A549 (cell line): ENCODE results near the gene JAZF1. TPM values are rescaled to one million over a fixed set of nuclear protein-coding genes. Genes with fewer than 3 reads are reported as not detected.

Source experiments
- ATAC-seq, 2 experiments: fragments of 200-7000 bp in 1 of 2; fragments of >200 bp in 1 of 2; cut with Nextera tagmentation in 1 of 2; cut with Tn5 transposase in 1 of 2; 3 replicates each; pipeline versions ENCODE4 v1.8.0 to v1.9.1; 2018 to 2020; ENCODE audit warnings: mild to moderate bottlenecking in 1 of 2, moderate library complexity in 1 of 2
- CTCF ChIA-PET: fragments of 300-600 bp; sonication (Branson Sonifier 250); formaldehyde crosslinking; extraction: SDS; loops from one replicate; lab custom pipeline; 2021; ENCODE audit warnings: antibody characterized with exemption, inconsistent platforms; lab: Yijun Ruan, JAX
- POLR2A ChIA-PET: fragments of 350-600 bp; formaldehyde crosslinking; extraction: SDS; loops from one replicate; lab custom pipeline; 2021; ENCODE audit warnings: antibody characterized with exemption, inconsistent platforms; lab: Yijun Ruan, JAX
- DNase-seq, 2 experiments: peaks; one replicate each; pipeline versions ENCODE4 v3.0.0 to v3.0.0-alpha.2; 2011 to 2016; ENCODE audit warnings: low read depth in 1 of 2, low spot score in 1 of 2
- FAIRE-seq: peaks from 2 replicates; lab custom pipeline; 2011; peaks lifted over from hg19 to GRCh38; lab: Jason Lieb, UNC
- H3K27ac ChIP-seq, 2 experiments: fragments of >200 bp; sonication (Bioruptor Twin); formaldehyde crosslinking; 3 replicates each; pipeline ENCODE4 v1.5.1; 2016 to 2017
- H3K4me1 ChIP-seq: fragments of >200 bp; sonication (Bioruptor Twin); formaldehyde crosslinking; 3 replicates; pipeline ENCODE4 v1.6.1; 2016
- H3K4me2 ChIP-seq: fragments of >200 bp; sonication (Bioruptor Twin); formaldehyde crosslinking; 3 replicates; pipeline ENCODE4 v1.6.1; 2016
- H3K4me3 ChIP-seq: fragments of >200 bp; sonication (Bioruptor Twin); formaldehyde crosslinking; 3 replicates; pipeline ENCODE4 v1.5.1; 2016
- H3K9me3 ChIP-seq: fragments of >200 bp; sonication (Bioruptor Twin); formaldehyde crosslinking; 3 replicates; pipeline ENCODE4 v1.6.1; 2016
- BHLHE40 ChIP-seq: IDR thresholded peaks from 2 replicates; pipeline ENCODE4 v1.6.1; 2012; ENCODE audit warnings: low read depth, low read length, inconsistent platforms
- CBX8 ChIP-seq: fragments of 200-600 bp; sonication (generic); IDR thresholded peaks from 2 replicates; pipeline ENCODE4 v1.6.1; 2016
- EHF ChIP-seq: fragments of 250-450 bp; sonication (Bioruptor Pico); IDR thresholded peaks from 2 replicates; pipeline ENCODE4 v1.5.0; 2020; ENCODE audit warnings: mild to moderate bottlenecking
- EHMT2 ChIP-seq: fragments of 200-600 bp; sonication (generic); IDR thresholded peaks from 2 replicates; pipeline ENCODE4 v1.6.1; 2016; ENCODE audit warnings: antibody characterized with exemption, low read depth, mild to moderate bottlenecking, moderate library complexity
- ELK1 ChIP-seq: fragments of 150-350 bp; IDR thresholded peaks from 2 replicates; pipeline ENCODE4 v1.6.1; 2014; ENCODE audit warnings: low read depth, mild to moderate bottlenecking, low read length
- FOSB ChIP-seq: fragments of 250-450 bp; sonication (Bioruptor Pico); IDR thresholded peaks from 2 replicates; pipeline ENCODE4 v1.5.0; 2020; ENCODE audit warnings: mild to moderate bottlenecking, moderate library complexity
- FOSL2 ChIP-seq, 2 experiments: fragments of 450-650 bp in 1 of 2; fragments of >200 bp in 1 of 2; sonication (Bioruptor Twin) in 1 of 2; formaldehyde crosslinking; IDR thresholded peaks; 2 replicates each; pipeline versions ENCODE4 v1.5.0 to v1.6.1; 2016 to 2020; ENCODE audit warnings: mild to moderate bottlenecking in 1 of 2, moderate library complexity in 1 of 2
- HOXA7 ChIP-seq: fragments of 250-450 bp; sonication (Bioruptor Pico); IDR thresholded peaks from 2 replicates; pipeline ENCODE4 v1.5.0; 2020; ENCODE audit warnings: mild to moderate bottlenecking, moderate library complexity
- HOXB13 ChIP-seq: fragments of 250-450 bp; sonication (Bioruptor Pico); IDR thresholded peaks from 2 replicates; pipeline ENCODE4 v1.5.0; 2020; ENCODE audit warnings: low read depth, mild to moderate bottlenecking, moderate library complexity
- HOXB5 ChIP-seq: fragments of 250-450 bp; sonication (Bioruptor Pico); IDR thresholded peaks from 2 replicates; pipeline ENCODE4 v1.5.0; 2020; ENCODE audit warnings: mild to moderate bottlenecking, moderate library complexity
- MAFK ChIP-seq: fragments of 450-650 bp; IDR thresholded peaks from 2 replicates; pipeline ENCODE4 v1.6.1; 2014; ENCODE audit not compliant: partially characterized antibody
- NR3C1 ChIP-seq: fragments of >200 bp; sonication (Bioruptor Twin); formaldehyde crosslinking; IDR thresholded peaks from 3 replicates; pipeline ENCODE4 v1.6.1; 2017
- POLR2AphosphoS2 ChIP-seq: conservative IDR thresholded peaks from 2 replicates; pipeline ENCODE4 v1.6.1; 2012; ENCODE audit warnings: low read length, improper control_type of control experiment, inconsistent platforms
- RAD21 ChIP-seq, 2 experiments: fragments of >200 bp in 1 of 2; sonication (Bioruptor Twin) in 1 of 2; formaldehyde crosslinking in 1 of 2; IDR thresholded peaks in 1 of 2; conservative IDR thresholded peaks in 1 of 2; 2 replicates in 1 of 2; 3 replicates in 1 of 2; pipeline ENCODE4 v1.6.1; 2012 to 2018; ENCODE audit warnings: inconsistent platforms in 1 of 2
- RCOR1 ChIP-seq: fragments of 150-350 bp; IDR thresholded peaks from 2 replicates; pipeline ENCODE4 v1.6.1; 2014; ENCODE audit warnings: antibody characterized with exemption, low read length, low read depth
- RFX5 ChIP-seq: fragments of 450-650 bp; IDR thresholded peaks from 2 replicates; pipeline ENCODE4 v1.7.1; 2014; ENCODE audit warnings: antibody characterized with exemption, mild to moderate bottlenecking, moderate library complexity
- RNF2 ChIP-seq: fragments of 200-600 bp; sonication (generic); IDR thresholded peaks from 2 replicates; pipeline ENCODE4 v1.6.1; 2016; ENCODE audit warnings: low read depth, mild to moderate bottlenecking, antibody characterized with exemption, moderate library complexity, borderline replicate concordance
- SMC3 ChIP-seq: fragments of >200 bp; sonication (Bioruptor Twin); formaldehyde crosslinking; IDR thresholded peaks from 3 replicates; pipeline ENCODE4 v1.6.1; 2018; ENCODE audit warnings: inconsistent platforms
- TFCP2L1 ChIP-seq: fragments of 250-450 bp; sonication (Bioruptor Pico); IDR thresholded peaks from 2 replicates; pipeline ENCODE4 v1.5.0; 2021; ENCODE audit warnings: mild to moderate bottlenecking
- TP53 ChIP-seq: fragments of 250-450 bp; sonication (Bioruptor Pico); IDR thresholded peaks from 2 replicates; pipeline ENCODE4 v1.5.0; 2021; ENCODE audit warnings: mild to moderate bottlenecking, moderate library complexity
- ZC3H11A ChIP-seq: fragments of 450-650 bp; IDR thresholded peaks from 2 replicates; pipeline ENCODE4 v1.6.1; 2014; ENCODE audit warnings: antibody characterized with exemption, mild to moderate bottlenecking
- ZFP36 ChIP-seq: fragments of 450-650 bp; IDR thresholded peaks from 2 replicates; pipeline ENCODE4 v1.6.1; 2014; ENCODE audit warnings: borderline replicate concordance; ENCODE audit not compliant: partially characterized antibody
- ZSCAN20 ChIP-seq: fragments of 250-450 bp; sonication (Bioruptor Pico); IDR thresholded peaks from 2 replicates; pipeline ENCODE4 v1.8.0; 2022; ENCODE audit warnings: mild to moderate bottlenecking, moderate library complexity
- WGBS: methylation state at CpG from one replicate; pipeline ENCODE4 v1.1.6; 2017; ENCODE audit errors: missing lambda C conversion rate; 5-methylcytosine and 5-hydroxymethylcytosine counted together
- polyA plus RNA-seq, 4 experiments: library from polyadenylated mRNA; depleted of rRNA in 3 of 4; stranded (reverse); fragments of >200 nt; fragmentation: RNase III in 1 of 4; extraction: RNeasy Plus Mini Kit Qiagen cat#74134 plus additional on column Dnase treatment in 1 of 4; gene quantifications; 2 replicates in 3 of 4; 3 replicates in 1 of 4; pipeline ENCODE4 v1.2.3, GENCODE V29; 2011 to 2017
- TF ChIP-seq, protein P1 (sequence below): fragments of 250-450 bp; sonication (Bioruptor Pico); IDR thresholded peaks from 2 replicates; pipeline ENCODE4 v1.5.0; 2020; ENCODE audit warnings: low read depth, mild to moderate bottlenecking, moderate library complexity
- TF ChIP-seq, protein P2 (sequence below): fragments of >200 bp; sonication (Bioruptor Twin); formaldehyde crosslinking; IDR thresholded peaks from 3 replicates; pipeline ENCODE4 v1.6.1; 2016

The JAZF1 gene
- polyA plus RNA-seq, 2 of the 4 experiments (the other 2 are of a cell fraction) = 1.9 to 2.8 TPM

DNA sequence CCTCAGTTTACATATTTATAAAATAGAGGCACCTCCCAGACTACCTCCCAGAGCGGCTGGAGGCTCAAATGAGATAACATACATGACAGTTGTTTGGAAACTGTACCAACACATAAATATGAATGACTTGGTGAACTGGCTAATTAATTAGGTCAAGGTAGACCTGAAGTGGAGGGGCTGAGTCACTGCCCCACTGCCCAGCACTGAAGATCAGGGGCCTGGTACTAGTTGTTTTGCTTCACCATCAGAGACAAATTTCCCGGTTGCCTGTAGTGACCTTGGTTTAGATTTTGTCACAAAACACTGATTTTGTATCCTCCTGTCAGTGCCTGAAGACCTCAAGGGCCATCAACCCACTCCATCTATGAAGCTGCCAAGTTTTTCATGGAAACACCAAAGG lies 41.8 kb downstream of the JAZF1 start (continued):
- no peak for TF ChIP-seq ELK1
- no peak for TF ChIP-seq SMC3
- no peak for TF ChIP-seq HOXA7
- TF ChIP-seq RCOR1 = no peak
- TF ChIP-seq TP53 (CRISPR knock-in tag) = no peak

- Histone ChIP-seq H3K4me1 (no peaks in the 10 kb centered on the region), H3K4me3 (no peak overlapping the region), H3K27ac (no peak overlapping the region), H3K4me2 (no peak overlapping the region), H3K9me3 (no peaks in the 10 kb centered on the region)
- ChIA-PET POLR2A (no interaction called here), CTCF (no interaction called here)
- TF ChIP-seq FOSB (CRISPR knock-in tag) (no peak), RFX5 (no peak), TP53 (CRISPR knock-in tag) (no peak), BHLHE40 (no peak), MAFK (no peak), ZFP36 (no peak)
- WGBS = 86% methylated on average over 7 of the region's 7 CpGs
- FAIRE-seq (no peak), ATAC-seq (no peak), DNase-seq (no peak)
Measured at GRCh38 chr7:28137463-28137862, 43.1 kb downstream of the JAZF1 start.

- no peak overlapping the region for H3K4me3 ChIP-seq
- TF ChIP-seq ELK1 = no peak
- TF ChIP-seq CBX8 = no peak
- TF ChIP-seq EHMT2 = no peak
- TF ChIP-seq RAD21 (conservative IDR thresholded peaks at IDR 0.05 in 1 of 2, IDR thresholded peaks at IDR 0.05 in 1 of 2) = no peak
- no peak for TF ChIP-seq ZC3H11A
- no peak for TF ChIP-seq HOXB13 (CRISPR knock-in tag)
- no peak for TF ChIP-seq NR3C1
- TF ChIP-seq ZSCAN20 = no peak
- no peak for TF ChIP-seq TFCP2L1 (CRISPR knock-in tag)
- no peak for TF ChIP-seq RNF2
- no peak for TF ChIP-seq EHF (CRISPR knock-in tag)
- no peak for TF ChIP-seq FOSL2 (IDR thresholded peaks at IDR 0.05)
- TF ChIP-seq FOSL2 (CRISPR knock-in tag; IDR thresholded peaks at IDR 0.05) = no peak
- TF ChIP-seq, protein P1, sequence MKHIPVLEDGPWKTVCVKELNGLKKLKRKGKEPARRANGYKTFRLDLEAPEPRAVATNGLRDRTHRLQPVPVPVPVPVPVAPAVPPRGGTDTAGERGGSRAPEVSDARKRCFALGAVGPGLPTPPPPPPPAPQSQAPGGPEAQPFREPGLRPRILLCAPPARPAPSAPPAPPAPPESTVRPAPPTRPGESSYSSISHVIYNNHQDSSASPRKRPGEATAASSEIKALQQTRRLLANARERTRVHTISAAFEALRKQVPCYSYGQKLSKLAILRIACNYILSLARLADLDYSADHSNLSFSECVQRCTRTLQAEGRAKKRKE (CRISPR knock-in tag) = no peak
- TF ChIP-seq, protein P2, sequence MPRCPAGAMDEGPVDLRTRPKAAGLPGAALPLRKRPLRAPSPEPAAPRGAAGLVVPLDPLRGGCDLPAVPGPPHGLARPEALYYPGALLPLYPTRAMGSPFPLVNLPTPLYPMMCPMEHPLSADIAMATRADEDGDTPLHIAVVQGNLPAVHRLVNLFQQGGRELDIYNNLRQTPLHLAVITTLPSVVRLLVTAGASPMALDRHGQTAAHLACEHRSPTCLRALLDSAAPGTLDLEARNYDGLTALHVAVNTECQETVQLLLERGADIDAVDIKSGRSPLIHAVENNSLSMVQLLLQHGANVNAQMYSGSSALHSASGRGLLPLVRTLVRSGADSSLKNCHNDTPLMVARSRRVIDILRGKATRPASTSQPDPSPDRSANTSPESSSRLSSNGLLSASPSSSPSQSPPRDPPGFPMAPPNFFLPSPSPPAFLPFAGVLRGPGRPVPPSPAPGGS = no peak
- no peak for TF ChIP-seq HOXB5
- no peak for TF ChIP-seq POLR2AphosphoS2
- 83% methylated on average over 8 of the region's 8 CpGs for WGBS
- no peaks in the 10 kb centered on the region for H3K4me1 ChIP-seq
- CTCF ChIA-PET = no interaction called here
- H3K9me3 ChIP-seq = no peaks in the 10 kb centered on the region
- ATAC-seq = no peak
- H3K27ac ChIP-seq = no peak overlapping the region
- no peak for DNase-seq
- H3K4me2 ChIP-seq = no peak overlapping the region
- POLR2A ChIA-PET = no interaction called here
- FAIRE-seq = no peak
Measured at GRCh38 chr7:28136885-28137284, 43.7 kb downstream of the JAZF1 start.
